ENCODE results near the gene ALS2CL.

DNA sequence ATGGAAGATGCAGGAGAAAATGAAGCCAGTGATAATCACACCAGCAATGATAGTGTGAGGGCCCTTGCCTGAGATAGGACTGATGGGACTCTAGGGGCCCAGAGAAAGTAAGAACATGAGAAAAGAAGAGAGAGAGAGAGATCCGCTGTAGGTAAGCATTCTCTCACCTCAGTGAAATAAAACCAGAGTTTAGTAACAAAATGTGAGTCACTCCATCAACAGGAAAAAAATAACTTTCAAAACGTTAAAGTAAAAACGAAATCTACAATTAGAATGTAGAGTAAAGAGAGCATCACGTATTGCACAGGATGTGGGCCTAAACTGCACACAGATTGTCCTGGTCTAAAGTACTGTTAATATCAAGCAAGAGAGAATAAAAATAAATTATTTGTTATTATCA, 30.9 kb upstream of the ALS2CL start:
- TF ChIP-seq POLR2AphosphoS5 (IDR thresholded peaks at IDR 0.05) (no peak), POLR2A (IDR thresholded peaks at IDR 0.05) (no peak)
- TF ChIP-seq, protein P1, sequence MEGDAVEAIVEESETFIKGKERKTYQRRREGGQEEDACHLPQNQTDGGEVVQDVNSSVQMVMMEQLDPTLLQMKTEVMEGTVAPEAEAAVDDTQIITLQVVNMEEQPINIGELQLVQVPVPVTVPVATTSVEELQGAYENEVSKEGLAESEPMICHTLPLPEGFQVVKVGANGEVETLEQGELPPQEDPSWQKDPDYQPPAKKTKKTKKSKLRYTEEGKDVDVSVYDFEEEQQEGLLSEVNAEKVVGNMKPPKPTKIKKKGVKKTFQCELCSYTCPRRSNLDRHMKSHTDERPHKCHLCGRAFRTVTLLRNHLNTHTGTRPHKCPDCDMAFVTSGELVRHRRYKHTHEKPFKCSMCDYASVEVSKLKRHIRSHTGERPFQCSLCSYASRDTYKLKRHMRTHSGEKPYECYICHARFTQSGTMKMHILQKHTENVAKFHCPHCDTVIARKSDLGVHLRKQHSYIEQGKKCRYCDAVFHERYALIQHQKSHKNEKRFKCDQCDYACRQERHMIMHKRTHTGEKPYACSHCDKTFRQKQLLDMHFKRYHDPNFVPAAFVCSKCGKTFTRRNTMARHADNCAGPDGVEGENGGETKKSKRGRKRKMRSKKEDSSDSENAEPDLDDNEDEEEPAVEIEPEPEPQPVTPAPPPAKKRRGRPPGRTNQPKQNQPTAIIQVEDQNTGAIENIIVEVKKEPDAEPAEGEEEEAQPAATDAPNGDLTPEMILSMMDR (IDR thresholded peaks at IDR 0.05) = no peak
